ENCODE measurements around the gene HELZ2.

- TF ChIP-seq PKNOX1 (IDR thresholded peaks at IDR 0.05) = no peak
- TF ChIP-seq TARDBP (IDR thresholded peaks at IDR 0.05) = no peak
- no peak for TF ChIP-seq SUZ12 (IDR thresholded peaks at IDR 0.05)
These were observed 29.6 kb downstream of the HELZ2 start for GRCh38 chr20:63544241-63544957.
